ENCODE data around the gene TNFRSF8.

GRCh38 chr1:12164210-12164609, 101.1 kb downstream of the TNFRSF8 start:
- no peak for TF ChIP-seq CTCF (conservative IDR thresholded peaks at IDR 0.05 in 1 of 2, IDR thresholded peaks at IDR 0.05 in 1 of 2; ENCODE audit: extremely low read depth in 1 of 2, insufficient read depth in 1 of 2, low read depth in 1 of 2, low read length in 2 of 2)
- TF ChIP-seq EZH2 (IDR thresholded peaks at IDR 0.05; ENCODE audit: borderline replicate concordance, low read length): no peak

Data from mammary epithelial cell (primary cell).